H54 (cell line): ENCODE measurements around the gene KRT7.

Source experiments
- DNase-seq: peaks from one replicate; pipeline ENCODE4 v3.0.0; 2011; ENCODE audit warnings: low spot score, mixed read lengths; ENCODE audit not compliant: insufficient read length
- FAIRE-seq: peaks from 3 replicates; lab custom pipeline; 2011; peaks lifted over from hg19 to GRCh38; lab: Jason Lieb, UNC
- POLR2A ChIP-seq: IDR thresholded peaks from 2 replicates; pipeline ENCODE4 v1.6.1; 2011; ENCODE audit warnings: low read depth, mild to moderate bottlenecking, low read length

The KRT7 gene

DNA sequence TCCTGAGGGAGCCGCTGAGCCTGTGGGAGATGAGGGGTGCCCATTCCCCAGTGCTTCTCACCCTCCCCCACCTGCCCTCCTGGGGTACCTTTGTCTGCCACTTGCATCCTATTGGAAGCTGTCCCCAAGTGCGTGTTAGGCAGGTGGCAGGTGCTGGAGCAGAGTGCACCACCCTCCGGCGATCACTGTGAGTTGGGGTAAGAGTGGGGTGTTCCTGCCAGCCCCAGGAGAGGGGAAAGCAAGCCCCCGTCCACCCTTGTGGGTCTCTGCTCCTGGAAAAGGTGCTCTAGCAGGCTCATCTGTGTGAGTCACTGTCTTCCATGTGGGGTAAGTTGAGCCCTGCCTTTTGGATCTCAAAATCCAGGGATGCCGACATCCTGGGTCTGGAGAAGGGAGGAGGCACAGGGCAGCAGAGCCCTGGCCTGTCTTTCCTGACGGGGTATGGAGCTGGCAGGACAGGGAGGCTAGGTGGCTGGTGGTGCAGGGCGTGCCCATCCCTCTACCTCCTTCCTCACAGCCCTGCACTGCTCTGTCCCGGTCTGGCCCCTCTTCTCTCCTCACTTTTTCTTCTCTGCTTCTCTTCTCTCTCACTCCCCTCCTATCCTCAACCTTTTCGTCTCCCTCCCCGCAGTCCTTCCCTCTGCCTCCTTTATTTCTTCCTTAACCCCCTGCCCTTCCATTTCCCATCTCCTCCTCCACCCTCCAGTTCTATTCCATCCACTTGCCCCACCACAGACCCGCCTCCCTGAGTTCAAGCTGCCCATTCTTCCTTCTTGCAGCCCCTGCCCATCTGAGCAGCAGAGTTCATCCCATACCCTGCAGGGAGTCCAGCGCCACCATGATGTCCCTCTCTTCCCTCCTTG is 20.1 kb upstream of the KRT7 start:
- DNase-seq: no peak
- no peak for TF ChIP-seq POLR2A
- FAIRE-seq: no peak

DNA sequence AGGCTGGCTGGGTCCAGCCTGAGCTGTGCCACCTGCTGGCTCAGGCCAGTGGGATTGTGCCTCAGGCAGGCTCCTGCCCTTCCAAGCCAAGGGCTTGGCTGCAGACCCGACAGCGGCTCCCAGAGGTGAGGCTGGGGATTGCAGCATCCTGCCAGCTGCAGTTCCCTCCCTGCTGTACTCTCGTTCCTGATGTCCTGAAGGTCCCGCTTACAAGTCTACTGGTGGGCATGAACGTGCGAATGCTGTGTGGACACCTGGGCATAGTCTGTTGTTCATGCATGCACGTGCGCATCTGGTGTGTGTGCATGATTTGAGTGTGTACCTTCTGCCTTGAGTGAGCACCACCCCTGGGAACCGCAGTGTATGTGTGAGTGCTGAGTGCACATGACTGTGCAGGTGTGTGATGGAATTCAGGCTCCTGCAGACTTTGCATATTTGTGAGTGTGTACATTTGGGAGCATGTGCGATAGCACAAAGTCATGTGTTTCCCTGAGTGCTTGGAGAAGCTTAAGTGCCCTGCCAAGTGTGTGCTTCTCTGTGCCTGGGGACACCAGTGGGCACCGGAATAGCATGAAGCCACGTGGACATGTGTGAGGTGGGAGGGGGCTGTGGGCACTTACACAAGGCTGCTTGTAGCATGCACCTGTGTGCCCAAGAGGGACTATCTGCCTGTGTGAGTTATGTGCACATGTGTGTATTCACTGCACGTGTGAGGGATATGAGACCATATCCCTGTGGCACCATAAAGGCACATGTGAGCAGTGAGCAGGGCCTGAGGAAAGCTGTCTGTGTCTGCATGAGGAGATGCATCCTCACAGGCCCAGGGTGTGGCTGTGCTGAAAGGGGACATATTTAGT is 19.3 kb upstream of the KRT7 start:
- FAIRE-seq (no peak), DNase-seq (peak; percentile 77)
- TF ChIP-seq POLR2A: no peak

DNA sequence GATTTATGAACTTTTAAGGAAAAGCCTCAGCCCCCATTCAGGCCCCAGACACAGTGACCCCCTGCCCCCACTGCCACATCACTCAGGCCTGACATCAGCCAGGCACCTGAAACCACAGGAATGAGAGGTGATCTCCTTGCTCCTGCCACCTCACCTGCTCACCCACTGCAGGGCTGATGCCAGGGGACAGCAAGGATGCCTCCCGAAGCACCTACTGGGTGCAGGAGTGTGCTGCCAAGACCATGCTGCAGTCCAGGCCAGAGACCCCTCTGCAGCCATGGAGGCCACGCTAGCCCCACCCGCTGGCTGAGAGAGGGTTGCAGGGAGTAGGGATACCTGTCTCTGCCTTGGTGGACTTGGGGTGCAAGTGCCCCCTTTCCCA is 18.6 kb upstream of the KRT7 start:
- no peak for TF ChIP-seq POLR2A
- no peak for DNase-seq
- no peak for FAIRE-seq

DNA sequence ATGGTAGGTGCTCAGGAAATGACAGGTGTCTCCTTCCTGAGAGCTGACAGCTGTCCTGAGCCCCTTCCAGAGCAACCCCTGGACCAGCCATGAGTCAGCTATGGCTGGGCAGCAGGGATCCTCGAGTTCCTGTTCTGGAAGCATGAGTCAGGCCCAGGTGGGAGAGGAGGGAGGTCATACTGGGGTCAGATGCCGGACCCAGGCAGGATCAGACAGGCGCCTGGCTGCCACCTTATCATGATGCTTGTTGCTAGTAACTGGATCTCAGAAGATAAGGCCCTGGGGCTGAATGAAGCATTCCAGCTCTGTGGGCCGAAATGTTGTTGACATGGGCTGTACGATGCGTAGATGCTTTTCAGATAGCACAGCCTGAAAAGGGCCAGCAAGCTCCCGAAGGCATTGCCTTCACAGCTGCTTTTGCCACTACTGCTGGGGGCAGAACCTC is 17.4 kb upstream of the KRT7 start:
- DNase-seq (no peak), FAIRE-seq (peak; percentile 64)
- no peak for TF ChIP-seq POLR2A

DNA sequence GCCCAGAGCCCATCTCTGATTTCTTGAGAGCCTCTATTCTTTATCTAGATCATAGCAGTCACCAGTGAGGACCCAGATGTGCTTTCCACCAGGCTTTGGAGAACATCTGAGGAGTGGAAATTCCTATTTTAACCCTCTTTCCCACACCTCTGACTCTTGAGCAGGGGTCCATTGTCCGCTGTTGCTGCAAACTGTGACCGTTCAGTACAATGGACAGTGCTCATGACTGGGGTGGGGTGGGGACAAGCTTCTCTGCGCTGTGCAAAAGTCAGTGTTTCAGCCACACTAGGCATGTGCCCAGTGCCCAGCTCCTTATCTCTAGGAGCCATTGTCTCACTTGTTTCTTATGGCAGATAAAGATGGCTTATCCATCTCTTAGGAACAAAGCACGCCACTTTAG is 16.9 kb upstream of the KRT7 start:
- DNase-seq: no peak
- FAIRE-seq: no peak
- no peak for TF ChIP-seq POLR2A

DNA sequence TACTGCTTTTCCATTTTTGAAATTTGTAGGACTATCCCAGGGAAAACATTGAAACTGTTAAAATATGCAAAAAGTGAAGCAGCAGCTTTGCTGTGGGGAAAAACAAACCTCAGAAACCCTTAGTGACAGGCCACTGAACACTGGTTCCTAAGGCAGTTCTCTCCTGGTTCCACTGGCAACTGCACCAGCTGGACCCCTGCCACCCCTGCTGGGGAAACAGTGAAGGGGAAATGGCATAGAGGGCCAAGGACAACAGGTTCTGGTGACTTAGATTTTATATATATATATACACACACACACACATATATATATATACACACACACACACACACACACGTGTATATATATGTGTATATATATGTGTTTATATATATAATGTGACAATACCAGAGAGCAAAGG is 16.2 kb upstream of the KRT7 start:
- FAIRE-seq (no peak), DNase-seq (no peak)
- TF ChIP-seq POLR2A: no peak

DNA sequence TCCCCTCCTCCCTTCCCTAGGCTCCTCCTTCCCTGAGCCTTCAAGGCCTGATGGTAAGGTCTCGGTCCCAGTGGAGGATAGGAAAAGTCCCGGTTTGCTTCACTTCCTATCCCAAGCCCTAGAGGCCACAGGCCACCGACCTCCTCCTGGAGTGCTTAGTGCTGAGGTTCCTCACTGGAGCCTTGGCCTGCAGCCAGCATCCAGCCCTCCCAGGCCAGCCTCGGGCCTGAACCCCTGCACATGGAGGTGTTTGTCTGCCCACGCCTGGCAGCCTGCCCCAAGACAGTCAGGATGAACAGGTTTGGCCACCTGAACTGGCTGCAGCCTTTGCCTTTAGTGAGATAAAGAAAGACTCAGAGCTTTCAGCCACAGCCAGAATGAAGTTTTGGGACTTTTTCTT is 15.8 kb upstream of the KRT7 start:
- DNase-seq (no peak), FAIRE-seq (no peak)
- no peak for TF ChIP-seq POLR2A

DNA sequence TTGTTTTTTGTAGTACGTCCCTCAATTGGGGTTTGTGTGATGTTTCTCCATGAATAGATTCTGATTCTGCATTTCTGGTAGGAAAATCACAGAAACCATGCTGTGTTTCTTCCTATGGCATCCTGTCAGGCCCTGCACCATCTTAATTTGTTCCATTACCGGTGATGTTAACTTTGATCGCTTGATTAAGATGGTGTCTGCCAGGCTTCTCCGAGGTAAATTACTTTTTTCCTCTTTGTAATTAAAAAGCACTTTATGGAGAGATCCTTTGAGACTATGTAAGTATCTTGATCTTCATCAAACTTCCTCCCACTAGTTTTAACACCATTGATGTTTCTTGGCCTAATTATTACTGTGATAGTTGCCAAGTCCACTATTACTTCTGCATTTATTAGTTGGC is 15.0 kb upstream of the KRT7 start:
- no peak for FAIRE-seq
- no peak for DNase-seq
- no peak for TF ChIP-seq POLR2A

DNA sequence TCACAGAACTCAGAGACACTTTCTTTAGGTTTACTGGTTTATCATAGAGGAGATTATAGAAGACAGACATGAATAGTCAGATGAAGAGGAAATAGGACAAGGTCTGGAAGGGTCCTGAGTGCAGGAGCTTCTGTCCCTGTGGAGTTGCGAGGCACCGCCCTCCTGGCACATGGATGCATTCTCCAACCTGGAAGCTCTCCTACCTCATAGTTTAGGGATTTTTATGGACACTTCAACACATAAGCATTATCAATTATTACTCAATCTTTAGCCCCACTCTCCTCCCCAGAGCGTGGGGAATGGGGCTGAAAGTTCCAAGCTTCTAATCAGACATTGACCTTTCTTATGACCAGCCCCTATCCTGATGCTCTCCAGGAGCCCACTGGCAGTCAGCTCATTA is 12.6 kb upstream of the KRT7 start:
- no peak for FAIRE-seq
- no peak for DNase-seq
- TF ChIP-seq POLR2A: no peak

DNA sequence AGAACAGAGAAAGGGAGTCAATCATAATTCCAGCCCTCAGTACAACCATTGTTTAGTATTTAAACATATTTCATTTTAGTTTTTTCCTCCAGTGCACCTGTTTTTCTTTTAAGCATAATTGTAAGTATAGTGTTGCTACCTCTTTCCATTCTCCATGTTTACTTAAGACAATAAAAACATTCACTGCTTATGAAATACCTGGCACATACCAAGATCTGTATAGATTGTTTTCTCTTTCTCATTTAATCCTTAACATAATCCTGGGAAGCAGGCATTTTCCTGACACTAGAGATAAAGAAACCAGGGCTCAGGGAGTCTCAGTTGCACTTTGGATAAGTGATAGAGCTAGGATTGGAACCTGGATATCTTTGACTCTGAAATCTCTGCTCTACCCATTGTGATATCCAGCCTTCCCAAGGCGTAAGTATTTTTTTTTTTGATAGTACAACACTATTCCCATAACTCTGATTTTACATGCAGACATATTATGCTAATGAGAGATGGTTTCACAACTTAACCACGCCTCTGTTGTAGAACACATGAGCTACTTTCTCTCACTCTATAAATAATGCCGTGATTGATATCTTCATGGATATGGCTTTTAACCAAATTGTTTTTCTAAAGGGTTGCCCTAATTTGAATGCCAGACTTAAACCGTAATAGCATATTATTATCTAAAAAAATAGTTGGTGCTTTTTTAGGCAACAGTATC is 11.8 kb upstream of the KRT7 start:
- DNase-seq (no peak), FAIRE-seq (no peak)
- no peak for TF ChIP-seq POLR2A

DNA sequence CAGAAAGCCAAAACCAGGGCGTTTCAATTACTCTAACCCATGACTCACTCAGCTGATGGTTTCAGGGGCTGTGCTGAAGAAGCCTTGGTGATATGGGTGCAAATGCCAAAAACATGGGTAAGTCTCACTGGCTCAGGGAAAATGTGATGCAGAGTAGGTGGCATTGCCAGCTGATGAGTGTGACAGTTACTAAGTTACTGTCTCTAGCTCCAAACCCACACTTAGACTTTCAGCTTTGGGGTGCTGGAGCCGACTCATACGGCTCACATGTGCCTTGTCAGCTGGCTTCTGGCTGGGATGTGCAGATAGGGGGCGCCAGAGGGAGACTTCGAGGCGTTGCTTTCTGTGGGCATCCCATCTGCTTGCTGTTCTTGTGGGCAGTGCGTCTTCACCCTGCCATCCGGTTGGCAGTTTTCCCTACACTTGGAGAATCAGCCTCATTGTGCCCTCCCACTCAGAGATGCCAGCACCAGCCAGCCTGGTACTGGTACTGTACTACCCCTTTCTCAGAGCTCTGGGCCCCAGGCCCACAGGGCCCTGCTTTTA is 11.1 kb upstream of the KRT7 start:
- peak; percentile 61 for DNase-seq
- no peak for TF ChIP-seq POLR2A
- peak; percentile 91 for FAIRE-seq

DNA sequence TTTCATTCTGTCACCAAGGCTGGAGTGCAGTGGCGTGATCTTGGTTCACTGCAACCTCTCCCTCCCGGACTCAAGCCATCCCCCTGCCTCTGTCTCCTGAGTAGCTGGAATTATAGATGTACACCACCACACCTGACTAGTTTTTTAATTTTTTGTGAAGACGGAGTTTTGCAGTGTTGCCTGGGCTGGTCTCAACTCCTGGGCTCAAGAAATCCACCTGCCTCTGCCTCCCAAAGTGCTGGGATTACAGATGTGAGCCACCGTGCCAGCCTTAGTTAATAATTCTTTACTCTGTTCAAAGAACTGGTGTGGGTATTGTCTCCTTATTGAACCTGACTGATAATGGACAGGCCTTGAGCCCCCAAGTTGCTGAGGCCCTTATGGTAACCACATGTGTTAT is 10.4 kb upstream of the KRT7 start:
- TF ChIP-seq POLR2A: no peak
- FAIRE-seq (no peak), DNase-seq (no peak)

DNA sequence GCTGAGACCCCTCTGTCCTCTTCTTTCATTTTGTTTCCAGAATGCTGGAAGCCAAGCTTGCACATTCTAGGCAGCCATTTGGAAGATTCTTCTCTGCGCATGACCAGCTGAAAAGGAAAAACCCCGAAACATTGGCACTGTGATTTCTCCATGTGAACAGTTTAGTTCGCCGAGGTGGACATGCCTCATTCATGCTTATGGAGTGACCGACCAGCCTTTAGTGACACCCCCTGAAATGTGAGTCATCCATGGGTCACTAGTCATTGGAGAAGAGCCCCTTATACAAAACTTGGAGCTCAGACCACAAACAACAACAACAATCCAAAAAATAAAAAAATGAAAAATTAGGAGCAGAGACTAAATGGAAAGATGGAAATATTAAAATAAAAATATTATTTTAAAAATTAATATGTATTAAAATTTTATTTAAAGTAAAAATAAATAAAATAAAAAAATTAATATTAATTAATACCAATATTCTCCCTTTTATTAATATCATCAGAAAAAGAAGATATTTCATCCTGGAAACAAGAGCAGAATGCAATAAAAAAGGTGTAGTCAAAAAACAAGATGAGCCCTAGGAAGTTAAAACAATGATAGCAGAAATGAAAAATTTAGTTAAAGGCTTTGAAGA is 9.5 kb upstream of the KRT7 start:
- DNase-seq (no peak), FAIRE-seq (no peak)
- TF ChIP-seq POLR2A: no peak

DNA sequence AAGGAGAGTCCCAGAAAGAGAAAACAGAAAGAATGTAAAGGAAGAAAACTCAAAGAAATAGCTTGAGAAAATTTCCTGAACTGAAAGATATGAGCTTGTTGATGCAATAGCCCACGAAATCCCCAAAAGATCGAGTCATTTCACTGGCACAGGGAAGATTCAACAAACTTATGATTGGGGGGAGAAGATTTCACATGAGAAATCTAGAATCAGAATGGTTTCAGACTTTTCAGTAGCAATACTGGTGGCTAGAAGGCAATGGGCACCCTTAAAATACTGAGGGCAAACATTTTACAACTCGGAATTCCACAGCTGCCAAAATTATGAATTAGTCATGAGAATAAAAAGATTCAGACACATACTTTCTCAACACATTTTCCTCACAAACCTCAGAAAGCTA is 8.9 kb upstream of the KRT7 start:
- TF ChIP-seq POLR2A: no peak
- no peak for FAIRE-seq
- no peak for DNase-seq
